ENCODE data around the gene HECW1.

The HECW1 gene

DNA sequence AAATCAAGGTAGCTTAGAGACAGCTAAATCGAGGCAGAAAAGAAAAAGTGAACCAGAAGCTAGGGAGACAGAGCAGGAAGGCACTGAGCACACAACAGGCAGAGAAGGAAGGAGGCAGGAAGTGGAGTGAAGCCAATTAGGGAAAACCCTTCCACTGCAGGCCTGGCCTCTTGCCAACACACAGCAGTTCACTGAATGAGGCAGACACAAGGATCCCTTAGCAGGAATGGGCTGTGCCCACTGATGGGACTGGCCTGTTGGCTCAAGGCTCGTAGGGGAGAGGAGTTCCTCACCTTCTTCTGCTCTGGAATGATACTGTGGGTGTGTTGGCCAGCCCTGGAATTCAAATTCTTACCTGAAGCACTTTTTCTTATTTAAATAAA, 250.2 kb downstream of the HECW1 start:
- no peak overlapping the region for H3K4me3 ChIP-seq (replicated peaks; ENCODE audit: low read depth, low read length)
- peak; percentile 20 for DNase-seq (ENCODE audit: low read depth)
- TF ChIP-seq, protein P1, sequence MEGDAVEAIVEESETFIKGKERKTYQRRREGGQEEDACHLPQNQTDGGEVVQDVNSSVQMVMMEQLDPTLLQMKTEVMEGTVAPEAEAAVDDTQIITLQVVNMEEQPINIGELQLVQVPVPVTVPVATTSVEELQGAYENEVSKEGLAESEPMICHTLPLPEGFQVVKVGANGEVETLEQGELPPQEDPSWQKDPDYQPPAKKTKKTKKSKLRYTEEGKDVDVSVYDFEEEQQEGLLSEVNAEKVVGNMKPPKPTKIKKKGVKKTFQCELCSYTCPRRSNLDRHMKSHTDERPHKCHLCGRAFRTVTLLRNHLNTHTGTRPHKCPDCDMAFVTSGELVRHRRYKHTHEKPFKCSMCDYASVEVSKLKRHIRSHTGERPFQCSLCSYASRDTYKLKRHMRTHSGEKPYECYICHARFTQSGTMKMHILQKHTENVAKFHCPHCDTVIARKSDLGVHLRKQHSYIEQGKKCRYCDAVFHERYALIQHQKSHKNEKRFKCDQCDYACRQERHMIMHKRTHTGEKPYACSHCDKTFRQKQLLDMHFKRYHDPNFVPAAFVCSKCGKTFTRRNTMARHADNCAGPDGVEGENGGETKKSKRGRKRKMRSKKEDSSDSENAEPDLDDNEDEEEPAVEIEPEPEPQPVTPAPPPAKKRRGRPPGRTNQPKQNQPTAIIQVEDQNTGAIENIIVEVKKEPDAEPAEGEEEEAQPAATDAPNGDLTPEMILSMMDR (IDR thresholded peaks at IDR 0.05; ENCODE audit: low read length, missing control alignments), result no peak

DNA sequence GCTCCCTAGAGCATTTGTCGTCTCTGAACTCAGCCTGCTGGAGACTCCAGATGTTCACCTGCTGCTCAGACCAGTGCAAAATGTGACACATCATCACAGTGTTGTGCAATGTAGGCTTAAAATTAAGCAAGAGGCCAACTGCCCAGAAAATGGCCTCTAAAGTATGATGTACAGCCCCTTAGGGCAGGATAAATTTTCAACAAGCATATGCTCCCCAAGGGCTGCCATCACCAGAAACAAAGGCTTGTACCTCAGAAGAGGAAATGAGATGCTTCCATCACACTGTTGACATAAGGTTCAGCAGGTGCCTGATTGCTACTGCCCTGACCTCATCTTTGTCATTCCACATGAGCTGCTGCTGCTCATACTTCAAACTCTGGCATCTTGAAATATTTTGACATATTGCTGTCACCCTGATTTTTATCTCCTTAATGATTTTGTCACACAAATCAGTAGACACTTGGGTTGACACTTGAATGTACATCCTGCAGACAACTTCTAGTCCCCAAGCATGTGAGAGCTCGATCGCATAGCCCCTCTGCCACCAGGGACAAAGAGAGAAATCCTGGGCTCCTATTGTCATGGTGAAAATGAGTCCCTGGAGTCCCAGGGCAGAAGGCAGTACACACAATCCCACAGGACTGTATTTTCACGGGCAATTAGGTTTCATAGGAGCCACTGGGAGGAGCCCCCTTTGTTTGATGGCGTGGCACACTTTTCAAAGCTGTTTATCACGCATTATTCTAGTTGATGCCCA, 250.8 kb downstream of the HECW1 start:
- TF ChIP-seq, protein P1 (IDR thresholded peaks at IDR 0.05; ENCODE audit: low read length, missing control alignments), result no peak
- H3K4me3 ChIP-seq (replicated peaks; ENCODE audit: low read depth, low read length), result no peak overlapping the region
- peak; percentile 36 for DNase-seq (ENCODE audit: low read depth)

DNA sequence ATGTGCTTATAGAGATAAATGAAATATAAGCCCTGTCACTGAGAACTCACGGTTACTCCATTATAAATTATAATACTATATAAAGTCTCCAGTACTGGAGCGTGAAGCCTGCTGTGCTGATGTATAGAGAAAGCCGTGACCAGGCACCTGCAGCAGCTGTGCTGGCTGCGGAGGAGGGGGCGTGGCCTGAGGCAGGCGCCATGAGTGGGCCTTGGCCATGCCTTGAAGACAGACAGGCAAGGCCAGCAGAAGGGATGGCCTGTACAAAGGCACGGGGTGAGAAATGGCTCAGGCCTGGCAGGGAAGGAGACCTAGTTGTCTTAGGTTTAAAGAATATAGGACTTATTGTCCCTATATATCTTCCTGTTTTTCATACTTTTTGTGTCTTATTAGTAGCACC, 251.9 kb downstream of the HECW1 start:
- TF ChIP-seq, protein P1 (IDR thresholded peaks at IDR 0.05; ENCODE audit: low read length, missing control alignments), result no peak
- no peak for DNase-seq (ENCODE audit: low read depth)
- no peak overlapping the region for H3K4me3 ChIP-seq (replicated peaks; ENCODE audit: low read depth, low read length)

DNA sequence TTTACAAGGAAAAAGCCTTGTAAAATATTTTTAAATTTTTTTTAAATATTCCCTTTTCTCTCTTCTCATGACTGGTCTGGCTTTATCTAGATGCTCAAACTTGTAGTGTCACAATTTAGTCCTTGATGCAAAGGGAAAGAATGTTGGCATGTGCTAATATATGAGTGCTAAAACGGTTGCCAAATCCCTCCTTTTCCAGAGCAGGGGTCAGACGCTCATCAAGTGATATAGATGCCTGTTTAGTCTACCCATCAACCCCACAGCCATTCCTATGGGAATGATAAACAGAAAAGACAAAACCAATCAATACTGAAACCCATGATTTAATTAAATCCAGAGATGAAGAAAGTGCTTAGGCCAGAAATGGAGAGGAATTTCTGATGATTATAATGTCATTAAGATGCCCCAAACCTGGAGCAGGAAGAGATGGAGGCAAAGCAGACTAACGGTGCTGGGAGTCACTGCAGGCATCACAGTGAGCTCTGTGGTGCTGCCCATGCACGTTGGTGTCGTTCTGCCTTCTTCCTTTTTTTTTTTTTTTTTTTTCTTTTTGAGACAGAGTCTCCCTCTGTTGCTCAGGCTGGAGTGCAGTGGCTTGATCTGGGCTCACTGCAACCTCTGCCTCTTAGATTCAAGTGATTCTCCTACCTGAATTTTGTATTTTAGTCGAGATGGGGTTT, 260.4 kb downstream of the HECW1 start:
- TF ChIP-seq, protein P1 (IDR thresholded peaks at IDR 0.05; ENCODE audit: low read length, missing control alignments), result no peak
- no peak overlapping the region for H3K4me3 ChIP-seq (replicated peaks; ENCODE audit: low read depth, low read length)
- no peak for DNase-seq (ENCODE audit: low read depth)

DNA sequence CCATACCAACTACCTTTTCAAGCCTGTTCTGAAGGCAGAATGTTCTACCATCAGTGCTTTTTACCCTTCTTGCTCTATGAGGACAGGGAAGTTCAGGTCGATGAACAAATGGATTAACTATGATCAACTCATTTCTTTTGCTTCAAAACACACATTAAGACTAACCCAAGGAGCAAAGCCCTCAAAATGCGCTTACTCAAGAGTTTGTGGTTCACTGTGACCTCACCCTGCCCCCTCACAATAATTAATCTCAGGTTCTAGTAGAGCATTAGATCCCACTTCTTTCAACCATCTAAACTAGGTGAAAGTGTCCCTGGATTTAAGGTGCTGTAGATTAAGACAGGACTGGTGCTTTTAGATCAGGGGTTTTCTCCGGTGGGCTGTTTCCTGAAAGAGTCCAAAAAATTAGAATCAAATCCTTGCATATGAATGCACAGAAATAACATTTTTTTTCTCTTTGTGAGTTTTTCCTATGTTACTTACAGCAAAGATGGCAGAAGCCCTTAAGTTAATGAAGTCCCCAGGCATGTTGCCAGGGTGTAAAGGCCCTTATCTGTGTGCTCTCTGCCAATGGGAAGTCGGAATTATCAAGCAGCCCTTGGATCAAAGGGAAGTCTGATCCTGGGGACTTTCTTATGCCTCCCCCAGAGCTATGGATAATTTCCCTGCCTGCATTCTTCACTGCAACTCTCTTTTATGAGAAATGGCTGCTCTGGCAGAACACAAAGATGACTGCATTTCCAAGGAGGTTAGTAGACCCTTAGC, 264.9 kb downstream of the HECW1 start:
- H3K4me3 ChIP-seq (replicated peaks; ENCODE audit: low read depth, low read length), result no peak overlapping the region
- TF ChIP-seq, protein P1 (IDR thresholded peaks at IDR 0.05; ENCODE audit: low read length, missing control alignments), result no peak
- DNase-seq (ENCODE audit: low read depth), result no peak

DNA sequence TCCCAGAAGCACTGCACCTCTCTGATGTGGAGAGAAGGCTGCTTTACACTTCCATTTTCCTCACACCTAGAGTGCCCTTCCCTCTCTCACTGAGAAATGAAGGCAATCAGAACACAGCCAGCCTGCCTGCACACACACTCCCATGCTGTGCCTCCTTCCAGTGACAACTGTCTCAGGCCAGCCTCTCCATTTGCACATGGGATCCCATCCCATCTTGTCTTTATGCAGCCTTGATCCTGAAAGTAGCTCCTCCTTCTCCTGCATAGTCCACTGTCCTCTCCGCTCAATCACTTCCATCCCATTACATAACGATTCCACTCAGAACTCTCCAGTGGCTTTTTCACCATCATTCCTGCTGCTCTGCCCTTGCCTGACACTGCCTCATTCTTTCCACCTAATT, 266.8 kb downstream of the HECW1 start:
- H3K4me3 ChIP-seq (replicated peaks; ENCODE audit: low read depth, low read length), result no peak overlapping the region
- TF ChIP-seq, protein P1 (IDR thresholded peaks at IDR 0.05; ENCODE audit: low read length, missing control alignments), result no peak
- no peak for DNase-seq (ENCODE audit: low read depth)
